ENCODE measurements around the gene CNGA3. TPM values are rescaled to one million over a fixed set of nuclear protein-coding genes. Genes with fewer than 3 reads are reported as not detected.

Gene CNGA3
- total RNA-seq, 1 donor from 2014 or later: 0.21 TPM

GRCh38 chr2:98347298-98348065 lies 1.2 kb downstream of the CNGA3 start:
- no peak overlapping the region for H3K4me3 ChIP-seq (ENCODE audit: low read depth, low read length)
- no peaks in the 10 kb centered on the region for H3K36me3 ChIP-seq (ENCODE audit: control insufficient read depth, insufficient read depth, low read length)
- DNase-seq (ENCODE audit: low read depth): no peak
- peaks cover 42% of the 10 kb centered on the region for H3K27me3 ChIP-seq (ENCODE audit: control insufficient read depth, insufficient read depth, low read length)
- TF ChIP-seq, protein P1, sequence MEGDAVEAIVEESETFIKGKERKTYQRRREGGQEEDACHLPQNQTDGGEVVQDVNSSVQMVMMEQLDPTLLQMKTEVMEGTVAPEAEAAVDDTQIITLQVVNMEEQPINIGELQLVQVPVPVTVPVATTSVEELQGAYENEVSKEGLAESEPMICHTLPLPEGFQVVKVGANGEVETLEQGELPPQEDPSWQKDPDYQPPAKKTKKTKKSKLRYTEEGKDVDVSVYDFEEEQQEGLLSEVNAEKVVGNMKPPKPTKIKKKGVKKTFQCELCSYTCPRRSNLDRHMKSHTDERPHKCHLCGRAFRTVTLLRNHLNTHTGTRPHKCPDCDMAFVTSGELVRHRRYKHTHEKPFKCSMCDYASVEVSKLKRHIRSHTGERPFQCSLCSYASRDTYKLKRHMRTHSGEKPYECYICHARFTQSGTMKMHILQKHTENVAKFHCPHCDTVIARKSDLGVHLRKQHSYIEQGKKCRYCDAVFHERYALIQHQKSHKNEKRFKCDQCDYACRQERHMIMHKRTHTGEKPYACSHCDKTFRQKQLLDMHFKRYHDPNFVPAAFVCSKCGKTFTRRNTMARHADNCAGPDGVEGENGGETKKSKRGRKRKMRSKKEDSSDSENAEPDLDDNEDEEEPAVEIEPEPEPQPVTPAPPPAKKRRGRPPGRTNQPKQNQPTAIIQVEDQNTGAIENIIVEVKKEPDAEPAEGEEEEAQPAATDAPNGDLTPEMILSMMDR (IDR thresholded peaks at IDR 0.05; ENCODE audit: insufficient read depth, low read length, poor library complexity, severe bottlenecking): no peak

DNA sequence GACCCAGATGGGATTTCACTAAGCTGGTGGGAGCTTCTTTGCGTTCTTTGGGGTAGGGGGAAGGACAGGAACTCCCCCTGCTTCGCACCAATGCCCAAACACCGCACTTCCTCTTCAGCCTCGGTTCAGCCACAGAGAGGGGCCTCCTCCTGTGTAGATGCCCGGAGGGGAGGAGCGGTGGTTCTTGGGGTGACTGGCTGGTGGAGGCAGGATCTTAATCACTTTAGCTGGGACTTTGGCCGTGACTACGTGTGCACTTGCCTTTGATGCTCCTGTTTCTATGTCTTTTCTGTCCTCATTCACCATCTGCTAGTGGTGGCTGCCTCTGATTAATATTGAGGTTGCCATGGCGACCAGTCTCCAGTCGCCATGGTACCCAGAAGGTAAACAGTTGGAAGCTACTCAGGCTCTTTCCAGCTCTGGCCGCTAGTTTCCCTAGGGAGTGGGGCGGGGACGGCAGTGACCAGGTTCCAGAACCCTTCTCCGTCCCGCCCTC lies 1.9 kb downstream of the CNGA3 start:
- TF ChIP-seq, protein P1 (IDR thresholded peaks at IDR 0.05; ENCODE audit: insufficient read depth, low read length, poor library complexity, severe bottlenecking): no peak
- DNase-seq (ENCODE audit: low read depth): no peak
- Histone ChIP-seq H3K27me3 (ENCODE audit: control insufficient read depth, insufficient read depth, low read length) (peaks cover 42% of the 10 kb centered on the region), H3K4me3 (ENCODE audit: low read depth, low read length) (no peak overlapping the region), H3K36me3 (ENCODE audit: control insufficient read depth, insufficient read depth, low read length) (no peaks in the 10 kb centered on the region)

- no peak for DNase-seq (ENCODE audit: low read depth)
Measured at GRCh38 chr2:98350411-98350810, 4.2 kb downstream of the CNGA3 start.

GRCh38 chr2:98355881-98356280 lies 9.6 kb downstream of the CNGA3 start:
- TF ChIP-seq, protein P1 (IDR thresholded peaks at IDR 0.05; ENCODE audit: insufficient read depth, low read length, poor library complexity, severe bottlenecking): no peak
- H3K36me3 ChIP-seq (ENCODE audit: control insufficient read depth, insufficient read depth, low read length): no peaks in the 10 kb centered on the region
- H3K4me3 ChIP-seq (ENCODE audit: low read depth, low read length): no peak overlapping the region
- H3K27me3 ChIP-seq (ENCODE audit: control insufficient read depth, insufficient read depth, low read length): peaks cover under 1% of the 10 kb centered on the region
- no peak for DNase-seq (ENCODE audit: low read depth)

More at GRCh38 chr2:98350411-98350810, 4.2 kb downstream of the CNGA3 start:
- no peaks in the 10 kb centered on the region for H3K36me3 ChIP-seq (ENCODE audit: control insufficient read depth, insufficient read depth, low read length)
- H3K4me3 ChIP-seq (ENCODE audit: low read depth, low read length): no peak overlapping the region
- peaks cover 42% of the 10 kb centered on the region for H3K27me3 ChIP-seq (ENCODE audit: control insufficient read depth, insufficient read depth, low read length)
- TF ChIP-seq, protein P1 (IDR thresholded peaks at IDR 0.05; ENCODE audit: insufficient read depth, low read length, poor library complexity, severe bottlenecking): no peak

DNA sequence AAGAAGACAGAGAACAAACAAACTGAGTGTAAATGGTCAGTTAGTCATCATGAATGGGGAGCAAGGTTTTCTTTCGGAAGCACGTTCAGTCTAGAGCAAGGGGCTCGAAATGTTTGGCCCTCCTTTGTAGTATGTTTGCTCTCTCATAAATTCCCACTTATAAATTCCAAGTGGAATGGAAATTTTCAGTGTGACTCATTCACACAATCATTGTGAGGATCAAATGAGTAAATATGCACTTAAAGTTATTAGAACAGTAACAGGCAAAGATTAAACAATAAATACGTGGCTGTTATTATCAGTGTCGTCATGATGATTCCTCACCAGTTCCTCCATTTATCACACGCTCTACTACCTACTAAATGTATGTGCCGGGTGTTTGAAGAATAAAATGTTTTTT lies 10.5 kb downstream of the CNGA3 start:
- no peaks in the 10 kb centered on the region for H3K36me3 ChIP-seq (ENCODE audit: control insufficient read depth, insufficient read depth, low read length)
- TF ChIP-seq, protein P1 (IDR thresholded peaks at IDR 0.05; ENCODE audit: insufficient read depth, low read length, poor library complexity, severe bottlenecking): no peak
- H3K27me3 ChIP-seq (ENCODE audit: control insufficient read depth, insufficient read depth, low read length): no peaks in the 10 kb centered on the region
- H3K4me3 ChIP-seq (ENCODE audit: low read depth, low read length): no peak overlapping the region
- DNase-seq (ENCODE audit: low read depth): no peak
